HepG2 (cell line): Measurements from ENCODE around the gene PSMG3. TPM values are rescaled to one million over a fixed set of nuclear protein-coding genes. Genes with fewer than 3 reads are reported as not detected.

Experiments used
- ARHGAP35 ChIP-seq: sonication (generic); formaldehyde crosslinking; IDR thresholded peaks from 2 replicates; pipeline ENCODE4 v1.9.0; 2022; ENCODE audit warnings: mild to moderate bottlenecking, inconsistent platforms, moderate library complexity, missing genetic modification reagents, borderline replicate concordance
- GATAD2A ChIP-seq: IDR thresholded peaks from 2 replicates; pipeline ENCODE4 v1.6.1; 2016
- MAX ChIP-seq: IDR thresholded peaks from 2 replicates; pipeline ENCODE4 v1.6.1; 2012; ENCODE audit warnings: inconsistent platforms
- RARA ChIP-seq: IDR thresholded peaks from 2 replicates; pipeline ENCODE4 v1.6.1; 2016; ENCODE audit warnings: missing genetic modification reagents, missing compliant biosample characterization
- SETDB1 ChIP-seq: sonication (generic); formaldehyde crosslinking; IDR thresholded peaks from 2 replicates; pipeline ENCODE4 v1.5.1; 2020; ENCODE audit warnings: missing genetic modification reagents, mild to moderate bottlenecking, borderline replicate concordance
- SRF ChIP-seq: IDR thresholded peaks from 2 replicates; pipeline ENCODE4 v1.6.1; 2011; ENCODE audit warnings: mild to moderate bottlenecking, low read depth, low read length, moderate library complexity
- TBL1XR1 ChIP-seq: fragments of 150-350 bp; IDR thresholded peaks from 2 replicates; pipeline ENCODE4 v1.6.1; 2014; ENCODE audit warnings: borderline replicate concordance, low read length; ENCODE audit not compliant: partially characterized antibody
- TRAFD1 ChIP-seq: sonication (generic); formaldehyde crosslinking; IDR thresholded peaks from 2 replicates; pipeline ENCODE4 v1.5.1; 2020; ENCODE audit warnings: missing genetic modification reagents, mild to moderate bottlenecking, borderline replicate concordance
- U2AF1 ChIP-seq: fragments of 200-400 bp; formaldehyde crosslinking; optimal IDR thresholded peaks from 2 replicates; pipeline ENCODE3; 2017; ENCODE audit warnings: mild to moderate bottlenecking, low read depth, low read length
- ZC3H13 ChIP-seq: sonication (generic); formaldehyde crosslinking; IDR thresholded peaks from 2 replicates; pipeline ENCODE4 v1.8.1; 2023; ENCODE audit warnings: mild to moderate bottlenecking, missing genetic modification reagents, moderate library complexity
- polyA plus RNA-seq, 8 experiments: library from polyadenylated mRNA; depleted of rRNA in 3 of 8; stranded (reverse) in 7 of 8; unstranded in 1 of 8; fragments of >200 nt; fragmentation: Illumina TruSeq in 4 of 8; extraction: Trizol in 4 of 8; gene quantifications; 2 replicates each; pipeline versions ENCODE4 v1.2.1 to v1.2.3, GENCODE V29; 2011 to 2016; ENCODE audit warnings: low read depth in 4 of 8, missing spikeins in 1 of 8, mixed read lengths in 1 of 8; ENCODE audit not compliant: insufficient read depth in 1 of 8
- total RNA-seq, 5 experiments: library from RNA; depleted of rRNA; stranded (reverse); fragments of >200 nt; fragmentation: Illumina TruSeq; extraction: Trizol; gene quantifications; 2 replicates each; pipeline ENCODE4 v1.2.3, GENCODE V29; 2016; ENCODE audit warnings: low read depth in 1 of 5
- TF ChIP-seq, protein P1 (sequence below): sonication (generic); formaldehyde crosslinking; IDR thresholded peaks from 2 replicates; pipeline ENCODE4 v1.5.1; 2020; ENCODE audit warnings: mild to moderate bottlenecking, missing genetic modification reagents, moderate library complexity
- TF ChIP-seq, protein P2 (sequence below): sonication (generic); formaldehyde crosslinking; IDR thresholded peaks from 2 replicates; pipeline ENCODE4 v1.4.0; 2020; ENCODE audit warnings: missing genetic modification reagents
- TF ChIP-seq, protein P3 (sequence below): sonication (generic); formaldehyde crosslinking; IDR thresholded peaks from 2 replicates; pipeline ENCODE4 v1.5.0; 2020; ENCODE audit warnings: mild to moderate bottlenecking, missing genetic modification reagents
- TF ChIP-seq, protein P4 (sequence below): sonication (generic); formaldehyde crosslinking; IDR thresholded peaks from 2 replicates; pipeline ENCODE4 v1.4.0; 2020; ENCODE audit warnings: mild to moderate bottlenecking, low read depth, missing genetic modification reagents

Gene PSMG3
- total and polyA plus RNA-seq, 2 of the 13 experiments (the other 11 are each of a cell fraction or from before 2014, with no cell fraction given) = 29.6 to 48.4 TPM

DNA sequence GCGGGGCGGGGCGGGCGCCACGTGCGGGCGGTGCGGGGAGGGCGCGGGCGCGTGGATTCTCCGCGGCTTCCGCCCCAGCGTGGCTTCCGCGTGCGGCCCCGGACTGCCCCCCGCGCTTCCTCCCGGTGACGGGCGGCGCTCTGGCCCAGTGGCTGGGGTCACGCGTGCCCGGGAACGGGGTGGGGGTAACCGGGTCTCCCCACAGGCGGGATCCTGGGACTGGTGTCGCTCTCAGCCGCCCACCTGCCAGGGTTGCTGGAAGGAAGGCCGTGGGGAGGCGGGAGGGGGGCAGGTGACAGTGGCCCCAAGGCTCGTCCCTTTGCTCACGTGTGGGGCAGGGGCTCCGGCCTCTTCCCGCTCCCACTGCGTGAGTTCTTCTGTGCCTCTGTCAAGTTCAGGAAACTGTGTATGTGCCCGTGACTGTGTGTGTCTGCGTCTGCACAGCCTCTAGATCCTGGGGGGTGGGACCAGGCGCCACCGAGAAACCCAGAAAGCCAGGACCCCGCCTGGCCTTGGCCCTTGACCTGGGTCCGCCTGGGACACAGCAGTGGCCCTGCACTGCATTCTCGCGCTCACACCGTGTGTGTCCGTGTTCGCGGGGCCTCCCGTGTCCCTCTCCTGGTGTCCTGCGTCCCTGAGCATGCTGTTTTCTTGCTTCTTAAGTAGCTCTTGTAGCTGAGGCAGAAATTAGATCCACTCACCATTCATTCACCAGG lies 38.4 kb downstream of the PSMG3 start (continued):
- TF ChIP-seq MAX = peak; percentile 40; the same call in 1 of the 2 replicates
- TF ChIP-seq SRF = no peak
- TF ChIP-seq RARA (CRISPR knock-in tag) = peak; percentile 54
- peak; percentile 63 for TF ChIP-seq GATAD2A
- TF ChIP-seq TRAFD1 (CRISPR knock-in tag) = no peak
- peak; percentile 52; the same call in 1 of the 2 replicates for TF ChIP-seq ZC3H13
- TF ChIP-seq, protein P1, sequence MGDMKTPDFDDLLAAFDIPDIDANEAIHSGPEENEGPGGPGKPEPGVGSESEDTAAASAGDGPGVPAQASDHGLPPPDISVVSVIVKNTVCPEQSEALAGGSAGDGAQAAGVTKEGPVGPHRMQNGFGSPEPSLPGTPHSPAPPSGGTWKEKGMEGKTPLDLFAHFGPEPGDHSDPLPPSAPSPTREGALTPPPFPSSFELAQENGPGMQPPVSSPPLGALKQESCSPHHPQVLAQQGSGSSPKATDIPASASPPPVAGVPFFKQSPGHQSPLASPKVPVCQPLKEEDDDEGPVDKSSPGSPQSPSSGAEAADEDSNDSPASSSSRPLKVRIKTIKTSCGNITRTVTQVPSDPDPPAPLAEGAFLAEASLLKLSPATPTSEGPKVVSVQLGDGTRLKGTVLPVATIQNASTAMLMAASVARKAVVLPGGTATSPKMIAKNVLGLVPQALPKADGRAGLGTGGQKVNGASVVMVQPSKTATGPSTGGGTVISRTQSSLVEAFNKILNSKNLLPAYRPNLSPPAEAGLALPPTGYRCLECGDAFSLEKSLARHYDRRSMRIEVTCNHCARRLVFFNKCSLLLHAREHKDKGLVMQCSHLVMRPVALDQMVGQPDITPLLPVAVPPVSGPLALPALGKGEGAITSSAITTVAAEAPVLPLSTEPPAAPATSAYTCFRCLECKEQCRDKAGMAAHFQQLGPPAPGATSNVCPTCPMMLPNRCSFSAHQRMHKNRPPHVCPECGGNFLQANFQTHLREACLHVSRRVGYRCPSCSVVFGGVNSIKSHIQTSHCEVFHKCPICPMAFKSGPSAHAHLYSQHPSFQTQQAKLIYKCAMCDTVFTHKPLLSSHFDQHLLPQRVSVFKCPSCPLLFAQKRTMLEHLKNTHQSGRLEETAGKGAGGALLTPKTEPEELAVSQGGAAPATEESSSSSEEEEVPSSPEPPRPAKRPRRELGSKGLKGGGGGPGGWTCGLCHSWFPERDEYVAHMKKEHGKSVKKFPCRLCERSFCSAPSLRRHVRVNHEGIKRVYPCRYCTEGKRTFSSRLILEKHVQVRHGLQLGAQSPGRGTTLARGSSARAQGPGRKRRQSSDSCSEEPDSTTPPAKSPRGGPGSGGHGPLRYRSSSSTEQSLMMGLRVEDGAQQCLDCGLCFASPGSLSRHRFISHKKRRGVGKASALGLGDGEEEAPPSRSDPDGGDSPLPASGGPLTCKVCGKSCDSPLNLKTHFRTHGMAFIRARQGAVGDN (CRISPR knock-in tag) = peak; percentile 85
- TF ChIP-seq, protein P2, sequence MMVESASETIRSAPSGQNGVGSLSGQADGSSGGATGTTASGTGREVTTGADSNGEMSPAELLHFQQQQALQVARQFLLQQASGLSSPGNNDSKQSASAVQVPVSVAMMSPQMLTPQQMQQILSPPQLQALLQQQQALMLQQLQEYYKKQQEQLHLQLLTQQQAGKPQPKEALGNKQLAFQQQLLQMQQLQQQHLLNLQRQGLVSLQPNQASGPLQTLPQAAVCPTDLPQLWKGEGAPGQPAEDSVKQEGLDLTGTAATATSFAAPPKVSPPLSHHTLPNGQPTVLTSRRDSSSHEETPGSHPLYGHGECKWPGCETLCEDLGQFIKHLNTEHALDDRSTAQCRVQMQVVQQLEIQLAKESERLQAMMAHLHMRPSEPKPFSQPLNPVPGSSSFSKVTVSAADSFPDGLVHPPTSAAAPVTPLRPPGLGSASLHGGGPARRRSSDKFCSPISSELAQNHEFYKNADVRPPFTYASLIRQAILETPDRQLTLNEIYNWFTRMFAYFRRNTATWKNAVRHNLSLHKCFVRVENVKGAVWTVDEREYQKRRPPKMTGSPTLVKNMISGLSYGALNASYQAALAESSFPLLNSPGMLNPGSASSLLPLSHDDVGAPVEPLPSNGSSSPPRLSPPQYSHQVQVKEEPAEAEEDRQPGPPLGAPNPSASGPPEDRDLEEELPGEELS (CRISPR knock-in tag) = peak; percentile 36; the same call in 1 of the 2 replicates
- TF ChIP-seq U2AF1 = no peak
- 0 out of 2 replicates have a peak, but pooled peaks have one; percentile 39 for TF ChIP-seq ARHGAP35 (CRISPR knock-in tag)
- TF ChIP-seq, protein P3, sequence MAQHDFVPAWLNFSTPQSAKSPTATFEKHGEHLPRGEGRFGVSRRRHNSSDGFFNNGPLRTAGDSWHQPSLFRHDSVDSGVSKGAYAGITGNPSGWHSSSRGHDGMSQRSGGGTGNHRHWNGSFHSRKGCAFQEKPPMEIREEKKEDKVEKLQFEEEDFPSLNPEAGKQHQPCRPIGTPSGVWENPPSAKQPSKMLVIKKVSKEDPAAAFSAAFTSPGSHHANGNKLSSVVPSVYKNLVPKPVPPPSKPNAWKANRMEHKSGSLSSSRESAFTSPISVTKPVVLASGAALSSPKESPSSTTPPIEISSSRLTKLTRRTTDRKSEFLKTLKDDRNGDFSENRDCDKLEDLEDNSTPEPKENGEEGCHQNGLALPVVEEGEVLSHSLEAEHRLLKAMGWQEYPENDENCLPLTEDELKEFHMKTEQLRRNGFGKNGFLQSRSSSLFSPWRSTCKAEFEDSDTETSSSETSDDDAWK = no peak
- TF ChIP-seq, protein P4, sequence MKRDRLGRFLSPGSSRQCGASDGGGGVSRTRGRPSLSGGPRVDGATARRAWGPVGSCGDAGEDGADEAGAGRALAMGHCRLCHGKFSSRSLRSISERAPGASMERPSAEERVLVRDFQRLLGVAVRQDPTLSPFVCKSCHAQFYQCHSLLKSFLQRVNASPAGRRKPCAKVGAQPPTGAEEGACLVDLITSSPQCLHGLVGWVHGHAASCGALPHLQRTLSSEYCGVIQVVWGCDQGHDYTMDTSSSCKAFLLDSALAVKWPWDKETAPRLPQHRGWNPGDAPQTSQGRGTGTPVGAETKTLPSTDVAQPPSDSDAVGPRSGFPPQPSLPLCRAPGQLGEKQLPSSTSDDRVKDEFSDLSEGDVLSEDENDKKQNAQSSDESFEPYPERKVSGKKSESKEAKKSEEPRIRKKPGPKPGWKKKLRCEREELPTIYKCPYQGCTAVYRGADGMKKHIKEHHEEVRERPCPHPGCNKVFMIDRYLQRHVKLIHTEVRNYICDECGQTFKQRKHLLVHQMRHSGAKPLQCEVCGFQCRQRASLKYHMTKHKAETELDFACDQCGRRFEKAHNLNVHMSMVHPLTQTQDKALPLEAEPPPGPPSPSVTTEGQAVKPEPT = peak; percentile 29; the same call in 1 of the 2 replicates
- TF ChIP-seq SETDB1 (CRISPR knock-in tag) = no peak
- no peak for TF ChIP-seq TBL1XR1
